Transverse colon (tissue), 4 donors: ENCODE measurements around the gene MAPRE2. TPM values are rescaled to one million over a fixed set of nuclear protein-coding genes. Genes with fewer than 3 reads are reported as not detected.

Source experiments
- DNase-seq: peaks from one replicate; pipeline ENCODE4 v3.0.0-alpha.2; 2019
- H3K27ac ChIP-seq, 4 donors: fragments of 200-600 bp; sonication (generic); 2 replicates each; pipeline ENCODE4 v1.5.1; 2016 to 2018; ENCODE audit warnings: inconsistent platforms in 4 of 4
- H3K27me3 ChIP-seq: fragments of 200-600 bp; sonication (generic); 2 replicates; pipeline ENCODE4 v1.5.1; 2017; ENCODE audit warnings: inconsistent platforms
- H3K36me3 ChIP-seq, 4 donors: fragments of 200-600 bp; sonication (generic); 2 replicates each; pipeline ENCODE4 v1.5.1; 2017 to 2019; ENCODE audit warnings: inconsistent platforms in 4 of 4
- H3K4me1 ChIP-seq, 4 donors: fragments of 200-600 bp; sonication (generic); 2 replicates each; pipeline ENCODE4 v1.5.1; 2017 to 2020; ENCODE audit warnings: inconsistent platforms in 4 of 4
- H3K4me3 ChIP-seq, 4 donors: fragments of 200-600 bp; sonication (generic); 1 replicate in 1 of 4; 2 replicates in 3 of 4; pipeline versions ENCODE4 v1.5.1 to v1.6.1; 2017 to 2019; ENCODE audit warnings: inconsistent platforms in 4 of 4
- H3K9me3 ChIP-seq, 2 donors: fragments of 200-600 bp; sonication (generic); 2 replicates each; pipeline ENCODE4 v1.5.1; 2017 to 2019; ENCODE audit warnings: inconsistent platforms in 2 of 2
- EP300 ChIP-seq: sonication (generic); formaldehyde crosslinking; IDR thresholded peaks from one replicate; pipeline ENCODE4 v1.6.1; 2017; ENCODE audit warnings: antibody characterized with exemption, low read depth
- POLR2A ChIP-seq: fragments of 450-650 bp; IDR thresholded peaks from one replicate; pipeline ENCODE4 v1.6.1; 2016; ENCODE audit warnings: antibody characterized with exemption, mild to moderate bottlenecking, moderate library complexity
- POLR2AphosphoS5 ChIP-seq, 3 donors: sonication (generic); formaldehyde crosslinking; IDR thresholded peaks; one replicate each; pipeline ENCODE4 v1.6.1; 2016; ENCODE audit warnings: antibody characterized with exemption in 3 of 3
- WGBS, 2 donors: methylation state at CpG; one replicate each; pipeline ENCODE4 v1.1.5; 2018; ENCODE audit warnings: low coverage in 1 of 2; 5-methylcytosine and 5-hydroxymethylcytosine counted together
- in situ Hi-C, 4 donors: fragments of 200-750 bp; cut with MboI; loops; one replicate each; pipeline versions ENCODE4 v1.15.0 to v1.15.1; 2017; ENCODE audit warnings: low sequenced_read_pairs in 3 of 4, low pct_ligation_motif_present in 1 of 4, low pct_unique_long_range_greater_than_20kb in 1 of 4
- intact Hi-C: fragments of 100-400 bp; cut with DNase I; formaldehyde crosslinking; loops from one replicate; pipeline ENCODE4 v1.15.1; 2023; ENCODE audit warnings: low total_unique reads
- total RNA-seq, 4 donors: library from RNA; depleted of rRNA; stranded (reverse); fragments of >200 nt; gene quantifications; one replicate each; pipeline ENCODE4 v1.1.0, GENCODE V29; 2016
- TF ChIP-seq, protein P1 (sequence below), 5 experiments: fragments of 200-600 bp in 3 of 5; fragments of 450-650 bp in 2 of 5; sonication (generic) in 3 of 5; IDR thresholded peaks; 1 replicate in 2 of 5; 2 replicates in 3 of 5; pipeline ENCODE4 v1.5.1; 2016 to 2017; ENCODE audit warnings: antibody characterized with exemption in 5 of 5, inconsistent platforms in 3 of 5, mild to moderate bottlenecking in 2 of 5, moderate library complexity in 1 of 5

Gene MAPRE2
- total RNA-seq, 4 donors from 2014 or later = 23.1 to 102 (median 48.5) TPM

DNA sequence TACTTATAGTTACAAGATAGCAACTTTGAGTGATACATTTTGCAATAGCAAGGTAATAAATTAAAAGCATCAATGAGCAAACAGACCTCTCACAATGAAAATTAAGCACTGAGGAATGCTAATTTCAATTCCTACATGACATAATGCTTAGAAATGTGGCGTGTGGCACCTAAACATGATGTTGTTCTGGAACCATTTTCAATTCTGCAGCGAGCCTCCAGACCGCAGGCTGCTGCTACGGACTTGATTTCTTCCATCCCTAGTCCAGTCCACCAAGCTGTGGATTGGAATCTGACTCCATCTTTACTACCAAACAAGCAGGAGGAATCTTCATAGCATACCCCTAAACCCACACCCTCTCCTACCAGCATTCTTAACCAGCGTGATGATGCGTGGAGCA, 140.9 kb downstream of the MAPRE2 start:
- TF ChIP-seq POLR2A (no peak), POLR2AphosphoS5 (IDR thresholded peaks at IDR 0.05) (no peak), EP300 (no peak)
- TF ChIP-seq, protein P1, sequence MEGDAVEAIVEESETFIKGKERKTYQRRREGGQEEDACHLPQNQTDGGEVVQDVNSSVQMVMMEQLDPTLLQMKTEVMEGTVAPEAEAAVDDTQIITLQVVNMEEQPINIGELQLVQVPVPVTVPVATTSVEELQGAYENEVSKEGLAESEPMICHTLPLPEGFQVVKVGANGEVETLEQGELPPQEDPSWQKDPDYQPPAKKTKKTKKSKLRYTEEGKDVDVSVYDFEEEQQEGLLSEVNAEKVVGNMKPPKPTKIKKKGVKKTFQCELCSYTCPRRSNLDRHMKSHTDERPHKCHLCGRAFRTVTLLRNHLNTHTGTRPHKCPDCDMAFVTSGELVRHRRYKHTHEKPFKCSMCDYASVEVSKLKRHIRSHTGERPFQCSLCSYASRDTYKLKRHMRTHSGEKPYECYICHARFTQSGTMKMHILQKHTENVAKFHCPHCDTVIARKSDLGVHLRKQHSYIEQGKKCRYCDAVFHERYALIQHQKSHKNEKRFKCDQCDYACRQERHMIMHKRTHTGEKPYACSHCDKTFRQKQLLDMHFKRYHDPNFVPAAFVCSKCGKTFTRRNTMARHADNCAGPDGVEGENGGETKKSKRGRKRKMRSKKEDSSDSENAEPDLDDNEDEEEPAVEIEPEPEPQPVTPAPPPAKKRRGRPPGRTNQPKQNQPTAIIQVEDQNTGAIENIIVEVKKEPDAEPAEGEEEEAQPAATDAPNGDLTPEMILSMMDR (IDR thresholded peaks at IDR 0.05) = no peak
- Histone ChIP-seq H3K4me1 (no peaks in the 10 kb centered on the region), H3K27me3 (no peaks in the 10 kb centered on the region), H3K36me3 (no peaks in the 10 kb centered on the region), H3K27ac (no peak overlapping the region), H3K9me3 (no peaks in the 10 kb centered on the region), H3K4me3 (no peak overlapping the region)
- DNase-seq = no peak
- intact Hi-C loops = no loop called here
- in situ Hi-C loops = no loop called here
- WGBS, 2 donors = 80 to 90% methylated on average over 6 of the region's 6 CpGs

GRCh38 chr18:35183886-35184285, 142.7 kb downstream of the MAPRE2 start:
- Histone ChIP-seq H3K9me3 (no peaks in the 10 kb centered on the region), H3K36me3 (no peaks in the 10 kb centered on the region), H3K4me1 (peaks cover 0 to 2% (median 0%) of the 10 kb centered on the region in 4 donors), H3K27me3 (no peaks in the 10 kb centered on the region), H3K4me3 (no peak overlapping the region), H3K27ac (no peak overlapping the region)
- intact Hi-C loops (no loop called here), in situ Hi-C loops (no loop called here)
- 75 to 86% methylated on average over 4 to 5 of the region's 5 CpGs for WGBS, 2 donors
- no peak for TF ChIP-seq EP300
- TF ChIP-seq POLR2A = no peak
- no peak for TF ChIP-seq POLR2AphosphoS5 (IDR thresholded peaks at IDR 0.05)
- TF ChIP-seq, protein P1 (IDR thresholded peaks at IDR 0.05) = no peak
- DNase-seq = no peak

DNA sequence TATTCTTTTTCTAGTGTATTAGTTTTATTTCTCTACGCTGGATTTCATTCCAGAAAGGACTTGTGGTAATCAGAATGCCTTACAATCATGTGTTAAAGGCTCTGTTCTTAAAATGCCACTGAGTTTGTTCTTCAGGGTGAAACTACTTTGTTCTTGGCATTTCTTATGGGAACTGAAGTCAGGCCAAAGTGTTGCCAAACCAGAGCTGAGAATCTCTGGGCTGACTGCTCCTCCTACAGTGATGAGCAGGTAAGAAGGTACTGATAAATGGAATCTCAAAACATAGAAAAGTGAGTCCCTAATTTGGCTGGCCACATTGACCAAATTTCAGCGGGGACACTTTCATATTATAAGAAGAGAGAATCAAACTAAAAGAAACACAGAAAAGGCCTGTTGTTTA, 144.6 kb downstream of the MAPRE2 start:
- in situ Hi-C loops = no loop called here
- no peak for TF ChIP-seq POLR2AphosphoS5 (IDR thresholded peaks at IDR 0.05)
- no peak for TF ChIP-seq EP300
- TF ChIP-seq, protein P1 (IDR thresholded peaks at IDR 0.05) = no peak
- no peak for TF ChIP-seq POLR2A
- DNase-seq = no peak
- peaks cover 0 to 3% (median 0%) of the 10 kb centered on the region in 4 donors for H3K4me1 ChIP-seq
- H3K27ac ChIP-seq = no peak overlapping the region
- no peaks in the 10 kb centered on the region for H3K36me3 ChIP-seq
- 62 to 73% methylated on average over 2 of the region's 2 CpGs for WGBS, 2 donors
- H3K27me3 ChIP-seq = no peaks in the 10 kb centered on the region
- intact Hi-C loops = no loop called here
- H3K9me3 ChIP-seq = no peaks in the 10 kb centered on the region
- H3K4me3 ChIP-seq = no peak overlapping the region

DNA sequence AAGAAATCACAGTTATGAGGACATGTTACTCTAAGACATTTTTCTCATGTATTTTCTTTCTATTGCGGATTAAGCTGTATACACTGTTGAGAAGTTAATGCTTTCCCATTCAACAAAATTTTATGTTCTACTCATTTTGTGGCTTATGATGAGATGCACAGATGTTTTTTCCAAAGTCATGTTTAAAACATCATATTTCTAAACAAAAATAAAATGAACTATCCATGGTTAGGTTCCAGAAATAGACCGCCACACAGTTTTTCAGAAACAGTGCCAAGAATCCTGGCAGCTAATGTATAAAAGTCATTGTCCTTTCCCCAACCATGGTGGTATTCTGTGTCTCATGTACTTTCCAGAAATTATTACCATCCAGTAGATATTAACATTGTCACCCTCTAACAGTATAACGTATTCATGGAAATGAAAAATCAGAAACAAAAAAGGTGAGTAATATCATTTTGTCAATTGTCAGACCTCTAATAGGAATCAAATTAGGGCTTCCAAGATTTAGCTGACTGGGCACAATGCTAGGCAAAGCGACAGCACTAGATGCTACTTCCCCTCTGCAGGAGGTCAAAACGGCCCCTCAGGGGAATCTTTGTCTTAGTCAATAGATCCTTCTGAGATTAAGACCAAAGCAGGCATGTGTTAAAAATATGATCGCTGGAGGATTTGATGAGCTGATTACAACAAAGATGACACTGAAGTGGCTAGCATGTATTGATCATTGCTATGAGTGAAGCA, 145.2 kb downstream of the MAPRE2 start:
- no peaks in the 10 kb centered on the region for H3K9me3 ChIP-seq
- intact Hi-C loops (no loop called here), in situ Hi-C loops (no loop called here)
- peaks cover 0 to 3% (median 0%) of the 10 kb centered on the region in 4 donors for H3K4me1 ChIP-seq
- 75 to 83% methylated on average over 3 to 6 of the region's 6 CpGs for WGBS, 2 donors
- H3K27me3 ChIP-seq = no peaks in the 10 kb centered on the region
- H3K27ac ChIP-seq = no peak overlapping the region
- H3K36me3 ChIP-seq = no peaks in the 10 kb centered on the region
- no peak for DNase-seq
- no peak overlapping the region for H3K4me3 ChIP-seq
- TF ChIP-seq, protein P1 (IDR thresholded peaks at IDR 0.05) = no peak
- no peak for TF ChIP-seq POLR2A
- TF ChIP-seq POLR2AphosphoS5 (IDR thresholded peaks at IDR 0.05) = no peak
- TF ChIP-seq EP300 = no peak
